SK-N-SH (cell line): ENCODE data around the gene NUTM2B.
"Not testable (repeated sequence)": the region's sequence is repeated elsewhere in the genome, so short reads cannot be mapped to it uniquely, and the experiment has no call there.

Experiments used
- CTCF ChIP-seq: fragments of 200-600 bp; sonication (generic); IDR thresholded peaks from 2 replicates; pipeline ENCODE4 v1.6.1; 2017; ENCODE audit warnings: antibody characterized with exemption, mild to moderate bottlenecking, moderate library complexity
- MAX ChIP-seq: IDR thresholded peaks from 2 replicates; pipeline ENCODE4 v1.4.0; 2012; ENCODE audit warnings: low read depth
- NRF1 ChIP-seq: IDR thresholded peaks from 2 replicates; pipeline ENCODE4 v1.6.1; 2012; ENCODE audit warnings: low read depth, mild to moderate bottlenecking, low read length
- RXRA ChIP-seq: IDR thresholded peaks from 2 replicates; pipeline ENCODE4 v1.4.0; 2012; ENCODE audit warnings: low read depth, mild to moderate bottlenecking, borderline replicate concordance

GRCh38 chr10:79688798-79689197 lies 14.2 kb upstream of the NUTM2B start:
- TF ChIP-seq CTCF, MAX, RXRA, NRF1: not testable (repeated sequence)
